NOMO-1 (cell line): Measurements from ENCODE around the gene NTN4.
"Not testable (repeated sequence)": the region's sequence is repeated elsewhere in the genome, so short reads cannot be mapped to it uniquely, and the experiment has no call there.

Experiments used
- DNase-seq, 2 experiments: peaks; one replicate each; lab custom pipeline; 2025; ENCODE audit not compliant: unreplicated experiment in 2 of 2; lab: John Stamatoyannopoulos, UW

NTN4 gene

GRCh38 chr12:95796982-95797289, 6.4 kb upstream of the NTN4 start:
- no peak for DNase-seq

- no peak for DNase-seq
Observed at GRCh38 chr12:95796225-95796981, 5.8 kb upstream of the NTN4 start.

- peak in 1 of 2 experiments; percentile 26 for DNase-seq
Observed at GRCh38 chr12:95790917-95791849, 619 bp upstream of the NTN4 start.

GRCh38 chr12:95789126-95790032, 1.2 kb downstream of the NTN4 start:
- DNase-seq = no peak

DNA sequence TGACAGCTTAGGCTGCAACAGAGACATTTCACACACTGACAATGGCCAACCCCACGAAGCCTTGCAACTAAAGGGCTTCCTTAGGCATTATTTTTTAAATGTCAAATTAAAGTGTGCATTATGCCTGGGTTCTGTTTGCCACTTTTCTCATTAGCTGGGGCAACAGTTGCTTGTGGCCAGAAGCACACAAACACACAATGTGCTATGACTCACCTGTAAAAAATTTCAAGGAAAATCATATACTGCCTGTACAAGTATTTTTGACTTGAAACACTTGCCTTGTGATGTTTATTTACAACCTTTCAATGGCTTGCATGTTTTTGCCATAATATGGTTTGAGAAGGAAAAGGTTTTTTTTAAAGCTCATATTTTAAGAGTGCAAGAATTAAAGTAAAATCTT, 1.9 kb downstream of the NTN4 start:
- no peak for DNase-seq

GRCh38 chr12:95787274-95787818, 3.2 kb downstream of the NTN4 start:
- no peak for DNase-seq

DNA sequence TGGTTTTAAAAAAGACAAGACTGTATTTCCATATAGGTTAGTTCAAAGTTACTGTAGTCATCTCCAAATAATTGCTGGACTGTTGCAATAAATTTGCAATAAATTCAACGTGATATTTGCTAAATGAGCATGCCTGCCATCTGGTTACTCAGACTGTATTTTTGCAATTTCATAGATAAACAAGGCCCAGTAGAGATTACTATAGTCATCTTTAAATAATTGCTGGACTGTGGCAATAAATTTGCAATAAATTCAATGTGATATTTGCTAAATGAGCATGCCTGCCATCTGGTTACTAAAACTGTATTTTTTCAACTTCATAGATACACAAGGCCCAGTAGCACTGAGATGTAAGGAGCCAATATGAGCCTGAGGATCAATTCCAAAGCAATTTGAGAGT, 5.6 kb downstream of the NTN4 start:
- DNase-seq = no peak

GRCh38 chr12:95784286-95784685, 6.3 kb downstream of the NTN4 start:
- no peak for DNase-seq

- not testable (repeated sequence) for DNase-seq
Observed at GRCh38 chr12:95775466-95775865, 15.1 kb downstream of the NTN4 start.

DNA sequence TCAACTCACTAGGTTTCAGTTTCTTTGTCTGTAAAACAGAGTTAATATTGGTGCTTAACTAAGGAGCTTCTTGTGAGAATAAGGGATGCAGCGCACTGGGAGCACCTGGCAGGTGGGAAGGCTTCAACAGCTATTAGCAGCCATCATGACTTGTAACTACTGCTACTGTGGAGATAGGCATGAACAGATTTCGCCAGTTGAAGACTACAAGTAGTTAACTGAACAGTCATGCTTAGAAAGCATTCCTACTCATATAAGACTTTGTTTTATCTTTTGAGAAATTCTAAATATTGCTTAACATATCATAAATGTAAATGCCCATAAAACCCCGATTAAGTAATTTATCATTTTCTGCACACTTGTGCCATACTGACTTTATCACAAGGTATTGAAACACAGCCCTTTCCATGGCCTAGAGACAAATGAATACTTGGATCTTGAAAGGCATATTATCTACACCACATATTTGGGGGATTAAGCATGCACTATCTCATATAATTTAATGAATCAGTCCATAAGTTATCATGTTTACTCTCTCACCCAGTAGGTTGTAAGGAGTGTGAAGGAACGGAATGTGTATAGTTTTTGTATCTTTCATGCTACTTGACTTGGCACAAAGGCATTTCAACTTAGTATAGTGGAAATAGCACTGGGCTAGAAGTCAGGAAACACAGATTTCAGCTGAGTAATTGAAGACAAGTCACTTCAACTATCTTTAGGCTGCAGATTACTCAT, 16.1 kb downstream of the NTN4 start:
- DNase-seq = no peak

- DNase-seq = no peak
Observed at GRCh38 chr12:95773320-95773719, 17.2 kb downstream of the NTN4 start.

GRCh38 chr12:95767703-95768102, 22.9 kb downstream of the NTN4 start:
- no peak for DNase-seq

DNA sequence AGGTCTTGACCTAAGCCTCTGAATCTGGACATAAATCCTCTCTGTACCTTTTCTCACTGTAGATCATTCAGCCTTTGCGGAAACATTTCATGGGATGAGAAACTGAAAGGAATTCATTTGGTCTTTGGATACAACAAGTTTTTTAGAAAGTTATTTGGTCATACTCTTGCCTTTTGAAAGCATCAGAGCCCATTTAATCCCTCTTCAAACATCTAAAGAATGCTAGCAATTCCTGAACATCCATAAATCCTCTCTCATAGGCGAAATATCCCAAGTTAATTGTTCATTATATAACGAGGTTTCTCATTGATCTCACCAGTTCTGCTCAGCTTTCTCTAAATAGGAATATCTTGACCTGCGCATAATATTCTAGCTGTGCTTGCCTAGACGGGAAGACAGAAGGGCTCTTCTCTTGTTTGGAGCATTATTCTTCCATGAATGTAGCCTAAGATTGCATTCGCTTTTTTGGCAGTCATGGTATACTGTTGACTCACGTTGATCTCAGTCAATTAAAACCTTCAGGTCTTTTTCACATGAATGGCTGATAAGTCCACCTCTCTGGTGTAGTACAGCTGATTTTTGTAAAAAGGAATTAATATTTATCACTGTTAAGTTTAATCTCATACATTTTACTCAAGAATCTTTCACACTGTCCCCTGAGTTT, 24.1 kb downstream of the NTN4 start:
- DNase-seq = no peak

DNA sequence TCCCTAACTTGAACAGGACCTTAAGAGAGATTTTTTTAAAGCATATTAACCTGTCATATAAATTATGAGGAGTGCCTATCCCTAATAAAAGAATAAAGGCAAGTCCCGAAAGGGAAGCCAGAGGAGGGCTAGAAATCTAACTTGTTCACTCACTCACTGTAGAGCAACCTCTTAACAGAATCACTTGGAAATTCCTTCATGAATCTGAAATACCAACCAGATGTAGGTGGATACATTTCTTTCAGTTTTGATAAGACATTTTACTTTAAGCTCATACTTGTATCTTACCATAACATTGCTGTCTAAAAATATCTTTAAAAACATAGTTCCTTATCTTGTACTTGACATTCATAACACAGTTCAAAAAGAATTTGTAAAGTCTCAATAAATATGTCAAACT, 25.7 kb downstream of the NTN4 start:
- DNase-seq = no peak

DNA sequence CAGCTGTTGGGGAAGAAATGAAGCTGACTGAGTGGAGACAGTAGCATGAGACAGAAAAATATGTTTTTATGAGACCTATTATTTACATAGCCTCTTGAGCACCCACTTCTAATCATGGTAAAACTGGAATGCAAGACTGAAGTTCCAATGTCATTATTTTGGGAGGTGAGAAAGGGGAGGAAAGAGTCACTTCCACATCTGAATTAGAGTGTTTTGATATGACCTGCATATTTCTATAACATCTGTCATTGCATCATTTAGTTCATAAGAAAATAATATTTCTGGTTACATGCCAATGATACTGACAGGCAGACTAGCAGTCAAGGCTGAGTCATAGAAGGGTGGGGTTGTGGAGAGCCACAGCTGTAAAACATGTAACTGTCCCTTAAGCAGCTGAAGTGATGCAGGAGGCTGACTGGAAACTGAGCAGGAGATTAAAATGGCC, 26.7 kb downstream of the NTN4 start:
- DNase-seq = no peak

DNA sequence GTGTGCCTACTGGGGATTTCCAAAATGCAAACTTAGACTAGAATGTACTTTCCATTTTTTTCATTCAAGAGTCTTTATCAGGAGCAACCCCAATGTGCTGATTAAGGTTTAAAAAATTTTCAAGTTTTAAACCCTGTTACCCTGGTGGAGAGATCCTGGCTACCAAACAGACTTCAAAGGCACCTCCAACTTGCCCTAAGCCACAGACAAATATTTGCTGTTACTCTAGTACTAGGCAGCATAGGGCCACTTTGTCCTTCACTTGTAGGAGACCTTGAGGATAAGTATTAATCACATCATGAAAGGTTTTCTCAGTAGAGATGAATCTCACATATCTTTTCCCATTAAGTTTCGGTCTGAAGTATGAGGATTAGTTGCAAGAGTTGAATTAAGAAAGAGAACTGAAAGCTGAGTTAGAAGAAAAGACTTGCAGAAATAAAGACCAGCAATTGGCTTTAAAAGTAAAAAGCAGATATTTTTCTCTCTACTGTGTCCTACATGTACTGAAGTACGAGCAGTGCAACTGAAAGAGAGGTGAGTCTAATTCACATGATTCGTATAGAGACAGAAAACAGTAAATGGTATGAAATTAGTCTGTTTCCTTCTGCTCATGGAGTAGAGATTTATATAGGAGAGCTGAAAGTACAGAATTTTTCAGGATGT, 28.3 kb downstream of the NTN4 start:
- no peak for DNase-seq

DNA sequence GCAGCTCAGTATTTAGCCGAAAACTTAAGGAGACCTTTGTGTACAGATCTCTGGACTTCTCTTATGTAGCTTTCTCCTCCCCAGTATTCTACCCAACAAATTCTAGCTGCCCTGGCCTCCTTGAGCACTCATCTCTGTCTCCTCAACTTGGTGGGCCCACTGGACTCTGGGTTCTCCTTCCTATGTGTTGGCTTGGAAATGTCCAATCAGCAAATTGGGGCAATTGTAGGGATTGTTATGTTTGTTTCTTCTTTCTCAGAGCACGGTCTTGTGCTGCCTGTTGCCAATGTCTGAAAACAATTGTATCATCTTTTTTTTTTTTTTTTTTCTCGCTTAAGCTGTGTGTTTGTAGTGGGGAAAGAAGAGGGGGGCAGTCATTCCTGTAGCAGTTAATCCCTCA, 30.2 kb downstream of the NTN4 start:
- DNase-seq = no peak

DNA sequence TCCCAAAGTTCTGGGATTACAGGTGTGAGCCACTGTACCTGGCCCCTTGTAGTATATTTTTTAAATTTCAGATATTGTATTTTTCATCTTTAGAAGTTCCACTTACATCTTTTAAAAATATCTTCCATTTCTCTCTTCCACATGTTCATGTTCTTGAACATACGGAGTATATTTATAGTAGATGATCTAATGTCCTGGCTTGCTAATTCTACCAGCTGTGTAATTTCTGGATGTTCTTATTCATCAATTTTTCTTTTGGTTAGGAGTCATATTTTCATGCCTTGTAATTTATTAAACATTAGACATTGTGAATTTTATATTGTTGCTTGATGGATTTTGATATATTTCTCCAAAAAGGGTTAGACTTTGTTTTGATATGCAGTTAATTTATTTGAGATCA, 30.8 kb downstream of the NTN4 start:
- DNase-seq = no peak

DNA sequence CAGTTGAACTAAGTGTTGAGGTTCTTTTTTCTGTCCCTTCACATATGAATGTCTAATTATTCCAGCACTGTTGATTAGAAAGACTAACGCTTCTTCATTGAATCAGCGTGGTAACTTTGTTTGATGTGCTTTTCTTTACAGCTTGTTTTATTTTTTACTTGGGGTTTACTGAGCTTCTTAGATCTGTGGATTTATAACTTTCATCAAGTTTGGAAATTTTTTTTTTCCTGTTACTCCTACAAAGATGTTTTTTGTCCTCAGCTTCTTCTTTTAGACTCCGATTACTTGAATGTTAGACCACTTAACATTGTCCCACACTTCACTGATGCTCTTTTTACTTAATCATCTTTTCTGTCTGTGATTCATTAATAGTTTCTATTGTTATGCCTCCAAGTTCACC, 31.5 kb downstream of the NTN4 start:
- no peak for DNase-seq
